ENCODE results near the gene GMIP. TPM values are rescaled to one million over a fixed set of nuclear protein-coding genes. Genes with fewer than 3 reads are reported as not detected.
A peak's percentile ranks its signal among the peaks of the same experiment; 100 is the strongest.

GMIP gene
- total and polyA plus RNA-seq, 2 of the 13 experiments (the other 11 are each of a cell fraction or from before 2014, with no cell fraction given): 1.5 to 1.8 TPM

GRCh38 chr19:19662871-19663255 is 19.4 kb upstream of the GMIP start:
- BruUV-seq (replicated peaks): no TSS peak
- Histone ChIP-seq H3K4me1 (ENCODE audit: insufficient read depth, low read length) (peaks cover 53% of the 10 kb centered on the region), H4K20me1 (ENCODE audit: insufficient read depth, low read length) (peaks cover 20% of the 10 kb centered on the region), H3K9ac (ENCODE audit: insufficient read depth, low read depth, low read length) (peak overlapping the region; percentile 92), H3K27ac (ENCODE audit: extremely low read length, insufficient read depth, low read length) (peak overlapping the region; percentile 97), H3K79me2 (ENCODE audit: insufficient read depth, low read length) (peaks cover 32% of the 10 kb centered on the region), H3K36me3 (replicated peaks in 1 of 2; ENCODE audit: control insufficient read depth in 1 of 2, insufficient read depth in 2 of 2, low read length in 2 of 2) (peaks cover 17 to 20% of the 10 kb centered on the region in 2 experiments; a peak in 4 of 5 replicates), H3K9me3 (ENCODE audit: low read length) (no peaks in the 10 kb centered on the region), H3K4me2 (ENCODE audit: low read depth, low read length) (peak overlapping the region; percentile 92), H3K4me3 (replicated peaks in 1 of 3; ENCODE audit: insufficient read depth in 1 of 3, low read depth in 2 of 3, low read length in 3 of 3) (peak overlapping the region; percentile 79 to 99 (median 95)), H3K27me3 (ENCODE audit: control insufficient read depth in 1 of 2, insufficient read depth in 2 of 2, low read length in 2 of 2) (no peaks in the 10 kb centered on the region; a peak in 1 of 5 replicates), H2AFZ (ENCODE audit: low read length) (no peak overlapping the region)
- 8% methylated on average over 6 of the region's 17 CpGs for WGBS (ENCODE audit: low lambda C conversion rate)
- ATAC-seq: peak; percentile 10
- peak; percentile 22 for DNase-seq (ENCODE audit: low spot score)
- CTCF ChIA-PET (ENCODE audit: low intra/inter-chr PET ratio, low total read pairs): no interaction called here
- intact Hi-C loops (cut with micrococcal nuclease; ENCODE audit: unreplicated experiment) (loop anchor here (2.0 kb wide), 1 partner anchor 204 kb away; no protein-coding TSS in a partner anchor), in situ Hi-C loops (cut with HindIII; ENCODE audit: extremely low pct_ligation_motif_present, low pct_unique_long_range_greater_than_20kb) (no loop called here)
- FAIRE-seq: no peak
- POLR2A ChIA-PET: interaction anchor here (1.0 to 1.6 kb wide), 2 partner anchors 113 to 203 kb away, joined by 3 to 5 read pairs; partner anchors contain the start of gene ZNF253
- TF ChIP-seq ZNF597 (CRISPR knock-in tag; IDR thresholded peaks at IDR 0.05) (no peak), ATF4 (CRISPR knock-in tag; IDR thresholded peaks at IDR 0.05) (peak in 1 of 2 experiments; percentile 27; a peak in 1 of 4 replicates), ZNF589 (CRISPR knock-in tag; conservative IDR thresholded peaks at IDR 0.05) (0 out of 2 replicates have a peak, but pooled peaks have one; percentile 12), SOX6 (IDR thresholded peaks at IDR 0.05) (no peak), SOX6 (CRISPR knock-in tag; IDR thresholded peaks at IDR 0.05) (0 out of 2 replicates have a peak, but pooled peaks have one; percentile 6), ZBTB20 (CRISPR knock-in tag; IDR thresholded peaks at IDR 0.05; ENCODE audit: borderline replicate concordance, low read depth) (peak; percentile 30; the same call in 1 of the 2 replicates), HIC2 (CRISPR knock-in tag; IDR thresholded peaks at IDR 0.05; ENCODE audit: low read depth) (no peak), SRSF1 (optimal IDR thresholded peaks at IDR 0.05; ENCODE audit: low read depth, low read length) (no peak), GABPA (IDR thresholded peaks at IDR 0.05; ENCODE audit: low read depth, low read length) (no peak), GABPA (CRISPR knock-in tag; IDR thresholded peaks at IDR 0.05; ENCODE audit: low read depth) (peak; percentile 30; the same call in 1 of the 2 replicates), ZBTB3 (CRISPR knock-in tag; IDR thresholded peaks at IDR 0.05; ENCODE audit: borderline replicate concordance, low read depth) (no peak), TAF1 (CRISPR knock-in tag; IDR thresholded peaks at IDR 0.05) (no peak), BCL6 (CRISPR knock-in tag; IDR thresholded peaks at IDR 0.05) (no peak), TBX2 (CRISPR knock-in tag; IDR thresholded peaks at IDR 0.05; ENCODE audit: borderline replicate concordance) (no peak), XRCC5 (optimal IDR thresholded peaks at IDR 0.05; ENCODE audit: low read length) (peak; percentile 3), MYNN (CRISPR knock-in tag; IDR thresholded peaks at IDR 0.05; ENCODE audit: low read depth) (peak; percentile 54; the same call in 1 of the 2 replicates), SP1 (IDR thresholded peaks at IDR 0.05) (no peak), SP1 (CRISPR knock-in tag; IDR thresholded peaks at IDR 0.05) (0 out of 2 replicates have a peak, but pooled peaks have one; percentile 19), ZNF75D (CRISPR knock-in tag; IDR thresholded peaks at IDR 0.05; ENCODE audit: borderline replicate concordance) (no peak), ZBTB21 (CRISPR knock-in tag; IDR thresholded peaks at IDR 0.05) (peak; percentile 39; the same call in 1 of the 2 replicates), NR0B2 (CRISPR knock-in tag; IDR thresholded peaks at IDR 0.05) (0 out of 2 replicates have a peak, but pooled peaks have one; percentile 2), ZNF33A (CRISPR knock-in tag; IDR thresholded peaks at IDR 0.05; ENCODE audit: borderline replicate concordance) (no peak), RARA (CRISPR knock-in tag; IDR thresholded peaks at IDR 0.05) (0 out of 2 replicates have a peak, but pooled peaks have one; percentile 6)

All from HepG2 (cell line).